OCI-LY1 (cell line): Measurements from ENCODE around the gene CD40.

Experiments
- EZH2 ChIP-seq: fragments of 200-600 bp; sonication (generic), shearing (Covaris generic); IDR thresholded peaks from 2 replicates; pipeline ENCODE4 v1.8.0; 2017; ENCODE audit warnings: borderline replicate concordance, mixed run types, mild to moderate bottlenecking, antibody characterized with exemption, low read length, moderate library complexity, mixed read lengths
- TF ChIP-seq, protein P1 (sequence below): fragments of 200-600 bp; sonication (generic), shearing (Covaris generic); IDR thresholded peaks from 2 replicates; pipeline ENCODE4 v1.5.1; 2017; ENCODE audit warnings: mild to moderate bottlenecking, antibody characterized with exemption, low read length, moderate library complexity, mixed read lengths

DNA sequence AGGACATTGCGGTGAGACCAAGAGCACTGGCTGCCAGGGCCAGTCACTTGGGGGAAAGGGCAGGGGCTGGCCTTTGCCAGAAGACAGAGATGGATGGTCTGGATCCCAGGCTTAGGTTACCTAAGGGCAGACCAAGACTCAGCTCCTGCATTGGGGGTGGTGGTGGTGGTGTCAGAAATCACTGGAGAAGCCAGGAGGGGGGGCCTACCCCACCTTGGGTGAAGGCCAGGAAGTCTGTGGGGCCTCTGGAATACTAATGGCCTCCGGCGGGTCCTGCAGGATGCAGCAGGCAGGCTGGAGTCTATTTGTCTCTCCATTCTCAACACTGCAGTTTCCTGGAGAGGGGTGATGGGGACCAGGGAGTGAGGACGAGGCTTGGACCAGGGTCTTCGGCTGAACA lies 32.8 kb downstream of the CD40 start:
- TF ChIP-seq, protein P1, sequence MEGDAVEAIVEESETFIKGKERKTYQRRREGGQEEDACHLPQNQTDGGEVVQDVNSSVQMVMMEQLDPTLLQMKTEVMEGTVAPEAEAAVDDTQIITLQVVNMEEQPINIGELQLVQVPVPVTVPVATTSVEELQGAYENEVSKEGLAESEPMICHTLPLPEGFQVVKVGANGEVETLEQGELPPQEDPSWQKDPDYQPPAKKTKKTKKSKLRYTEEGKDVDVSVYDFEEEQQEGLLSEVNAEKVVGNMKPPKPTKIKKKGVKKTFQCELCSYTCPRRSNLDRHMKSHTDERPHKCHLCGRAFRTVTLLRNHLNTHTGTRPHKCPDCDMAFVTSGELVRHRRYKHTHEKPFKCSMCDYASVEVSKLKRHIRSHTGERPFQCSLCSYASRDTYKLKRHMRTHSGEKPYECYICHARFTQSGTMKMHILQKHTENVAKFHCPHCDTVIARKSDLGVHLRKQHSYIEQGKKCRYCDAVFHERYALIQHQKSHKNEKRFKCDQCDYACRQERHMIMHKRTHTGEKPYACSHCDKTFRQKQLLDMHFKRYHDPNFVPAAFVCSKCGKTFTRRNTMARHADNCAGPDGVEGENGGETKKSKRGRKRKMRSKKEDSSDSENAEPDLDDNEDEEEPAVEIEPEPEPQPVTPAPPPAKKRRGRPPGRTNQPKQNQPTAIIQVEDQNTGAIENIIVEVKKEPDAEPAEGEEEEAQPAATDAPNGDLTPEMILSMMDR: no peak
- TF ChIP-seq EZH2: no peak
